ENCODE measurements around the gene IDH2. TPM values are rescaled to one million over a fixed set of nuclear protein-coding genes. Genes with fewer than 3 reads are reported as not detected.

The IDH2 gene
- total RNA-seq, 4 donors from 2014 or later: 29.4 to 49.6 (median 33.5) TPM

GRCh38 chr15:90063770-90064247 is 38.5 kb downstream of the IDH2 start:
- no peaks in the 10 kb centered on the region for H3K36me3 ChIP-seq

GRCh38 chr15:90062973-90063769 is 39.1 kb downstream of the IDH2 start:
- no peaks in the 10 kb centered on the region for H3K27me3 ChIP-seq
- peaks cover 27 to 66% of the 10 kb centered on the region in 2 donors for H3K4me1 ChIP-seq
- H3K9me3 ChIP-seq: no peaks in the 10 kb centered on the region
- 38 to 54% methylated on average over 12 to 14 of the region's 20 CpGs for WGBS, 2 donors
- no peak for TF ChIP-seq CTCF (IDR thresholded peaks at IDR 0.05)
- no peak for TF ChIP-seq POLR2A (IDR thresholded peaks at IDR 0.05)
- peak; percentile 65 to 67 for DNase-seq
- intact Hi-C loops (cut with DNase I): loop anchor here (10.0 kb wide), 1 partner anchor 58 kb away; the partner anchor contains the start of gene ZNF710
- H3K36me3 ChIP-seq: no peaks in the 10 kb centered on the region
- no peak overlapping the region for H3K4me3 ChIP-seq (replicated peaks in 1 of 3)
- H3K27ac ChIP-seq: peak overlapping the region; percentile 90 to 99 (median 96)

More at GRCh38 chr15:90063770-90064247, 38.5 kb downstream of the IDH2 start:
- H3K4me3 ChIP-seq (replicated peaks in 1 of 3): no peak overlapping the region
- 58 to 85% methylated on average over 3 to 11 of the region's 11 CpGs for WGBS, 2 donors
- no peaks in the 10 kb centered on the region for H3K9me3 ChIP-seq
- H3K27me3 ChIP-seq: no peaks in the 10 kb centered on the region
- peak in 1 of 2 donors; percentile 21 for DNase-seq
- peaks cover 27 to 72% of the 10 kb centered on the region in 2 donors for H3K4me1 ChIP-seq
- peak overlapping the region; percentile 90 to 99 (median 96) for H3K27ac ChIP-seq
- no peak for TF ChIP-seq CTCF (IDR thresholded peaks at IDR 0.05)
- no peak for TF ChIP-seq POLR2A (IDR thresholded peaks at IDR 0.05)
- intact Hi-C loops (cut with DNase I): loop anchor here (10.0 kb wide), 1 partner anchor 59 kb away; the partner anchor contains the start of gene ZNF710

GRCh38 chr15:90062462-90062932 is 39.8 kb downstream of the IDH2 start:
- 29 to 54% methylated on average over 6 to 13 of the region's 16 CpGs for WGBS, 2 donors
- H3K9me3 ChIP-seq: no peaks in the 10 kb centered on the region
- H3K4me1 ChIP-seq: peaks cover 27 to 63% of the 10 kb centered on the region in 2 donors
- H3K27me3 ChIP-seq: no peaks in the 10 kb centered on the region
- H3K27ac ChIP-seq: peak overlapping the region; percentile 90 to 99 (median 96)
- intact Hi-C loops (cut with DNase I): loop anchor here (10.0 kb wide), 1 partner anchor 58 kb away; the partner anchor contains the start of gene ZNF710
- H3K36me3 ChIP-seq: no peaks in the 10 kb centered on the region
- H3K4me3 ChIP-seq (replicated peaks in 1 of 3): no peak overlapping the region
- DNase-seq: peak; percentile 93 to 95
- TF ChIP-seq CTCF (IDR thresholded peaks at IDR 0.05): no peak
- peak in 1 of 2 donors; percentile 64 for TF ChIP-seq POLR2A (IDR thresholded peaks at IDR 0.05)

GRCh38 chr15:90062023-90062442 is 40.2 kb downstream of the IDH2 start:
- no peak for TF ChIP-seq POLR2A (IDR thresholded peaks at IDR 0.05)
- TF ChIP-seq CTCF (IDR thresholded peaks at IDR 0.05): no peak
- H3K27me3 ChIP-seq: no peaks in the 10 kb centered on the region
- intact Hi-C loops (cut with DNase I): loop anchor here (10.0 kb wide), 1 partner anchor 57 kb away; the partner anchor contains the start of gene ZNF710
- peak overlapping the region; percentile 90 to 99 (median 96) for H3K27ac ChIP-seq
- H3K9me3 ChIP-seq: no peaks in the 10 kb centered on the region
- H3K36me3 ChIP-seq: no peaks in the 10 kb centered on the region
- peak; percentile 84 to 85 for DNase-seq
- peaks cover 27 to 63% of the 10 kb centered on the region in 2 donors for H3K4me1 ChIP-seq
- no peak overlapping the region for H3K4me3 ChIP-seq (replicated peaks in 1 of 3)
- WGBS, 2 donors: 24 to 33% methylated on average over 8 of the region's 8 CpGs
